Skin of body (tissue), 2 donors: ENCODE data around the gene ZNF574. TPM values are rescaled to one million over a fixed set of nuclear protein-coding genes. Genes with fewer than 3 reads are reported as not detected.
A peak's percentile ranks its signal among the peaks of the same experiment; 100 is the strongest.
"Not testable (repeated sequence)": the region's sequence is repeated elsewhere in the genome, so short reads cannot be mapped to it uniquely, and the experiment has no call there.

ENCODE experiments used
- DNase-seq: peaks from one replicate; lab custom pipeline; 2025; lab: John Stamatoyannopoulos, UW
- total RNA-seq: library from RNA; depleted of rRNA; stranded (reverse); fragments of >200 nt; gene quantifications from one replicate; pipeline ENCODE4 v1.2.3, GENCODE V29; 2014

The ZNF574 gene
- total RNA-seq = 8.7 TPM

GRCh38 chr19:42075616-42076379 is at the start of gene ZNF574:
ZNF574 (plus strand) TSS chr19:42076166; CDS start chr19:42078607, 2,441 bp downstream.
- peak; percentile 99 for DNase-seq

- no peak for DNase-seq
Observed at GRCh38 chr19:42028304-42029216, 47.4 kb upstream of the ZNF574 start.

GRCh38 chr19:42030645-42031440 is 45.1 kb upstream of the ZNF574 start:
- no peak for DNase-seq

- DNase-seq = peak; percentile 66
Observed at GRCh38 chr19:42032431-42032830, 43.5 kb upstream of the ZNF574 start.

GRCh38 chr19:42033413-42033812 is 42.6 kb upstream of the ZNF574 start:
- DNase-seq = no peak

- peak; percentile 15 for DNase-seq
Observed at GRCh38 chr19:42034640-42035391, 41.1 kb upstream of the ZNF574 start.

- no peak for DNase-seq
Observed at GRCh38 chr19:42037649-42038048, 38.3 kb upstream of the ZNF574 start.

- no peak for DNase-seq
Observed at GRCh38 chr19:42038666-42039065, 37.3 kb upstream of the ZNF574 start.

- no peak for DNase-seq
Observed at GRCh38 chr19:42040031-42040430, 35.9 kb upstream of the ZNF574 start.

GRCh38 chr19:42040491-42040890 is 35.5 kb upstream of the ZNF574 start:
- not testable (repeated sequence) for DNase-seq

- no peak for DNase-seq
Observed at GRCh38 chr19:42042455-42043170, 33.4 kb upstream of the ZNF574 start.

- DNase-seq = no peak
Observed at GRCh38 chr19:42045575-42045974, 30.4 kb upstream of the ZNF574 start.

- no peak for DNase-seq
Observed at GRCh38 chr19:42048992-42049391, 27.0 kb upstream of the ZNF574 start.

- DNase-seq = no peak
Observed at GRCh38 chr19:42051166-42052115, 24.5 kb upstream of the ZNF574 start.

- no peak for DNase-seq
Observed at GRCh38 chr19:42052241-42052863, 23.6 kb upstream of the ZNF574 start.

- no peak for DNase-seq
Observed at GRCh38 chr19:42053037-42053935, 22.7 kb upstream of the ZNF574 start.

- no peak for DNase-seq
Observed at GRCh38 chr19:42054205-42054604, 21.8 kb upstream of the ZNF574 start.
